NOMO-1 treated with DMSO at 0.1 percent for 48 hours (cell line): ENCODE data around the gene ANKRD63.
A peak's percentile ranks its signal among the peaks of the same experiment; 100 is the strongest.

ENCODE experiments used
- DNase-seq: peaks from one replicate; lab custom pipeline; 2025; ENCODE audit not compliant: unreplicated experiment; lab: John Stamatoyannopoulos, UW

ANKRD63 gene

GRCh38 chr15:40280260-40281056, 2.4 kb downstream of the ANKRD63 start:
- no peak for DNase-seq

DNA sequence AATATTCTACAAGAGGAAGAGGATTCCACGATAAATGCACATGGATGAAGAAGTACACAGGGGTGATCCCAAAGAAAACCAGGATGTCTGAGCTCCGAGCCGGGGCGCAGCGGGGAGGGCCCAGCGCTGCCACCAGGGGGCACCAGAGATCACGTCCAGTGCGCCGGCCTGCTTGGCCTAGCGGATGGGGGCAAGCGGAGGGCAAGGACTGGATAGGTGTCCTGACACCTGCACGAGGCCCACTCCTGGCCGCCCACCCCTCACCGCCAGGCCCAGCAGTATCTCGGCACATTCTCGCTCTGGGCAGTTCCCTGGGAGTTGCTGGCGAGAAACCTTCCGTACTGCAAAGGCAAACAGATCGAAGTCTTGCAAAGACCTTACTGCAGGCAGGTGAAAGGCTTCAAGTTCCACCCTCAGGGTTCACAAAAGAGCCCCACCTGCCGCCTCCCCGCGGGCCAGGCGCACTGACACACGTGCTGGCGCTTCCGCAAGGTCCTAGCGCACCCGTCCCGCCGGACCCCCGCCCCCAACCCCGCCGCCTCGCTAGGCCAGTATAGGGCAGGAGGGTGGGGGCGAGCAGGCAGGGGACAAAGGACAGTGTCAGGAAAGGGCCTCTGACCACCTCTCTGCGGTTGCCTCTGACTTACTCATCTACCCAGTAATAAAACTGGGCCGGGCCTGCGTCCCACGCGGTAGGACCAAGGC, 3.3 kb downstream of the ANKRD63 start:
- DNase-seq: peak; percentile 25

- no peak for DNase-seq
These were observed 4.8 kb downstream of the ANKRD63 start for GRCh38 chr15:40278026-40278425.

- peak; percentile 45 for DNase-seq
These were observed 5.4 kb downstream of the ANKRD63 start for GRCh38 chr15:40277471-40277870.

- DNase-seq: no peak
These were observed 5.9 kb downstream of the ANKRD63 start for GRCh38 chr15:40276927-40277326.

- no peak for DNase-seq
These were observed 6.9 kb downstream of the ANKRD63 start for GRCh38 chr15:40275954-40276353.

GRCh38 chr15:40275523-40275922, 7.3 kb downstream of the ANKRD63 start:
- no peak for DNase-seq

- DNase-seq: peak; percentile 75
These were observed 8.3 kb downstream of the ANKRD63 start for GRCh38 chr15:40274350-40275274.

DNA sequence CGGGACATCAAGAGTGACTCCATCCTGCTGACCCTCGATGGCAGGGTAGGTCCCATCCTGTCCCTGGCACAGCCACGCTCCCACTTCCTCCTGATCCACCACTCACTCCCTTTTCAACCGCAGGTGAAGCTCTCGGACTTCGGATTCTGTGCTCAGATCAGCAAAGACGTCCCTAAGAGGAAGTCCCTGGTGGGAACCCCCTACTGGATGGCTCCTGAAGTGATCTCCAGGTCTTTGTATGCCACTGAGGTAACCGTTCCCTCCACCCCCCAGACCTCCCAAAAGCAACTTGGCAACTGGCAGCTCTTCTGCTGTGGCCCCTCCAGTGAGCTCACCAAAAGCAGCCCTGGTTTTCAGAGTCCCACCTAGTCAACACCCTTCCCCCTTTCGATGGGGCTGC, 9.4 kb downstream of the ANKRD63 start:
- no peak for DNase-seq

DNA sequence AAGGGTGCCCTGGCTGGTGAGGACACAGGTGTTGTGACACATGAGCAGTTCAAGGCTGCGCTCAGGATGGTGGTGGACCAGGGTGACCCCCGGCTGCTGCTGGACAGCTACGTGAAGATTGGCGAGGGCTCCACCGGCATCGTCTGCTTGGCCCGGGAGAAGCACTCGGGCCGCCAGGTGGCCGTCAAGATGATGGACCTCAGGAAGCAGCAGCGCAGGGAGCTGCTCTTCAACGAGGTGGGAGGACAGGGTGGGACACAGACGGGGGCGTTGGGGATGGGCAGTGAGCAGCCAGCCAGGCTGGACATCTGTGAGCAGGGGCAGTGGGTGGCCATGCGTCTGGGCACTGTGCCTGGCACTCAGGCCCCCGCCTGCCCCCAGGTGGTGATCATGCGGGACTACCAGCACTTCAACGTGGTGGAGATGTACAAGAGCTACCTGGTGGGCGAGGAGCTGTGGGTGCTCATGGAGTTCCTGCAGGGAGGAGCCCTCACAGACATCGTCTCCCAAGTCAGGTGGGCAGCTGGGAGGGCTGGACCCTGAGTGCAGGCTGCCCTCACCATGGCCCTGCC, 10.3 kb downstream of the ANKRD63 start:
- no peak for DNase-seq

- no peak for DNase-seq
These were observed 11.0 kb downstream of the ANKRD63 start for GRCh38 chr15:40271685-40272484.

GRCh38 chr15:40270246-40270995, 12.4 kb downstream of the ANKRD63 start:
- no peak for DNase-seq

GRCh38 chr15:40269604-40270003, 13.3 kb downstream of the ANKRD63 start:
- DNase-seq: no peak

- DNase-seq: no peak
These were observed 15.2 kb downstream of the ANKRD63 start for GRCh38 chr15:40267670-40268069.

DNA sequence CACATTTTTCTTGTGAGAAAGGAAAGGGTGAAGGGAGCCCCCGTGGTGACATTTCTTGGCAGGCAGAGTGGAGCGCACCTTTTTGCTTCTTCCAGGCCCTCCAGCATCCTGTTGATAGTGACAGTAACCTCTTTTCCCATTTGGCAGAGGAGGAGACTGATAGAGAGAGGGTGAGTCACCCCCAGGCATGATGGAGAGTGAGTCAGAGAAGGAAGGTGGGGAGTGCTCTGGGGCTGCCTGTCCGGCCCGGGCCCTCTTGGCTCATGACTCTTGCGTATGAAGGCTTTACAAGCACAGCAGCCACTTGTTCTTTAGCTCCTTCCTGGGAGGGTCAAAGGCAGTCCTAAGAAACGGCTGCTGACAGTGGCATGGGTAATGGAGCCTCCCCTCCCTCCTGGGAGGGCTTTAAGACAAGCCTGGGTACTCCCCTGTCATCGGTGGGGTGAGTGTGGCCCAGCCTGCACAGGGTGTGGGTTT, 16.0 kb downstream of the ANKRD63 start:
- DNase-seq: peak; percentile 41

DNA sequence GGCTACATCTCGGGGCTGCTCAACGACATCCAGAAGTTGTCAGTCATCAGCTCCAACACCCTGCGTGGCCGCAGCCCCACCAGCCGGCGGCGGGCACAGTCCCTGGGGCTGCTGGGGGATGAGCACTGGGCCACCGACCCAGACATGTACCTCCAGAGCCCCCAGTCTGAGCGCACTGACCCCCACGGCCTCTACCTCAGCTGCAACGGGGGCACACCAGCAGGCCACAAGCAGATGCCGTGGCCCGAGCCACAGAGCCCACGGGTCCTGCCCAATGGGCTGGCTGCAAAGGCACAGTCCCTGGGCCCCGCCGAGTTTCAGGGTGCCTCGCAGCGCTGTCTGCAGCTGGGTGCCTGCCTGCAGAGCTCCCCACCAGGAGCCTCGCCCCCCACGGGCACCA, 17.0 kb downstream of the ANKRD63 start:
- no peak for DNase-seq

- no peak for DNase-seq
These were observed 17.5 kb downstream of the ANKRD63 start for GRCh38 chr15:40265355-40265754.

- DNase-seq: no peak
These were observed 18.3 kb downstream of the ANKRD63 start for GRCh38 chr15:40264321-40265153.
